Loucy (cell line): ENCODE results near the gene PDE11A.

Experiments
- H2AFZ ChIP-seq: fragments of 200-600 bp; sonication (generic); 2 replicates; pipeline ENCODE4 v1.6.0; 2016; ENCODE audit warnings: antibody characterized with exemption, mild to moderate bottlenecking, low read length, moderate library complexity
- H3F3A ChIP-seq: fragments of 200-600 bp; 2 replicates; pipeline ENCODE4 v1.6.0; 2016; ENCODE audit warnings: antibody characterized with exemption, low read depth, mild to moderate bottlenecking
- H3K27me3 ChIP-seq: fragments of 200-600 bp; sonication (generic); 2 replicates; pipeline ENCODE4 v1.6.1; 2014; ENCODE audit warnings: low read length, mild to moderate bottlenecking; ENCODE audit not compliant: insufficient read depth, poor library complexity, severe bottlenecking
- H3K36me3 ChIP-seq: fragments of 200-600 bp; sonication (generic); 2 replicates; pipeline ENCODE4 v1.6.1; 2016; ENCODE audit warnings: low read length; ENCODE audit not compliant: insufficient read depth
- H3K4me1 ChIP-seq: fragments of 200-600 bp; sonication (generic); 2 replicates; pipeline ENCODE4 v1.5.1; 2014; ENCODE audit warnings: low read length, mild to moderate bottlenecking; ENCODE audit not compliant: insufficient read depth, poor library complexity, severe bottlenecking
- H3K4me2 ChIP-seq: fragments of 200-600 bp; sonication (generic); 2 replicates; pipeline ENCODE4 v1.6.0; 2014; ENCODE audit warnings: antibody characterized with exemption, low read length, low read depth, mild to moderate bottlenecking; ENCODE audit not compliant: poor library complexity, severe bottlenecking
- H3K4me3 ChIP-seq: fragments of 200-600 bp; sonication (generic); 2 replicates; pipeline ENCODE4 v1.5.1; 2014; ENCODE audit warnings: low read length, mild to moderate bottlenecking, mixed read lengths; ENCODE audit not compliant: poor library complexity, severe bottlenecking
- H3K79me2 ChIP-seq: fragments of 200-600 bp; sonication (generic); 2 replicates; pipeline ENCODE4 v1.6.1; 2014; ENCODE audit warnings: low read length; ENCODE audit not compliant: insufficient read depth
- H3K9ac ChIP-seq: fragments of 200-600 bp; sonication (generic); 2 replicates; pipeline ENCODE4 v1.6.0; 2014; ENCODE audit warnings: mild to moderate bottlenecking, low read depth, low read length, moderate library complexity; ENCODE audit not compliant: poor library complexity, severe bottlenecking
- H3K9me2 ChIP-seq: fragments of 200-600 bp; sonication (generic); replicated peaks from 2 replicates; pipeline ENCODE4 v1.6.1; 2016; ENCODE audit warnings: low read depth, low read length, mixed read lengths
- H3K9me3 ChIP-seq: fragments of 200-600 bp; sonication (generic); 2 replicates; pipeline ENCODE4 v1.6.1; 2014; ENCODE audit warnings: mild to moderate bottlenecking, antibody characterized with exemption, low read length, low read depth; ENCODE audit not compliant: insufficient read depth
- H4K20me1 ChIP-seq: fragments of 200-600 bp; sonication (generic); 2 replicates; pipeline ENCODE4 v1.6.0; 2014; ENCODE audit warnings: antibody characterized with exemption, low read length, mild to moderate bottlenecking; ENCODE audit not compliant: insufficient read depth, poor library complexity, severe bottlenecking
- EZH2phosphoT487 ChIP-seq: fragments of 200-600 bp; IDR thresholded peaks from 2 replicates; pipeline ENCODE4 v1.6.1; 2018; ENCODE audit warnings: antibody characterized with exemption, mild to moderate bottlenecking, moderate library complexity, borderline replicate concordance
- TF ChIP-seq, protein P1 (sequence below): fragments of 200-600 bp; sonication (generic); conservative IDR thresholded peaks from 2 replicates; pipeline ENCODE4 v1.5.1; 2014; ENCODE audit warnings: mild to moderate bottlenecking, antibody characterized with exemption, low read length

The PDE11A gene

GRCh38 chr2:177641331-177641730 is 431.2 kb downstream of the PDE11A start:
- no peaks in the 10 kb centered on the region for H3K79me2 ChIP-seq
- no peaks in the 10 kb centered on the region for H3K9me2 ChIP-seq
- no peaks in the 10 kb centered on the region for H3K27me3 ChIP-seq
- no peaks in the 10 kb centered on the region for H3K36me3 ChIP-seq
- no peak overlapping the region for H3K4me2 ChIP-seq
- H2AFZ ChIP-seq = no peak overlapping the region
- H3K4me3 ChIP-seq = no peak overlapping the region
- H3F3A ChIP-seq = no peaks in the 10 kb centered on the region
- H3K4me1 ChIP-seq = peaks cover 21% of the 10 kb centered on the region
- H3K9me3 ChIP-seq = no peaks in the 10 kb centered on the region
- H4K20me1 ChIP-seq = no peaks in the 10 kb centered on the region
- TF ChIP-seq, protein P1, sequence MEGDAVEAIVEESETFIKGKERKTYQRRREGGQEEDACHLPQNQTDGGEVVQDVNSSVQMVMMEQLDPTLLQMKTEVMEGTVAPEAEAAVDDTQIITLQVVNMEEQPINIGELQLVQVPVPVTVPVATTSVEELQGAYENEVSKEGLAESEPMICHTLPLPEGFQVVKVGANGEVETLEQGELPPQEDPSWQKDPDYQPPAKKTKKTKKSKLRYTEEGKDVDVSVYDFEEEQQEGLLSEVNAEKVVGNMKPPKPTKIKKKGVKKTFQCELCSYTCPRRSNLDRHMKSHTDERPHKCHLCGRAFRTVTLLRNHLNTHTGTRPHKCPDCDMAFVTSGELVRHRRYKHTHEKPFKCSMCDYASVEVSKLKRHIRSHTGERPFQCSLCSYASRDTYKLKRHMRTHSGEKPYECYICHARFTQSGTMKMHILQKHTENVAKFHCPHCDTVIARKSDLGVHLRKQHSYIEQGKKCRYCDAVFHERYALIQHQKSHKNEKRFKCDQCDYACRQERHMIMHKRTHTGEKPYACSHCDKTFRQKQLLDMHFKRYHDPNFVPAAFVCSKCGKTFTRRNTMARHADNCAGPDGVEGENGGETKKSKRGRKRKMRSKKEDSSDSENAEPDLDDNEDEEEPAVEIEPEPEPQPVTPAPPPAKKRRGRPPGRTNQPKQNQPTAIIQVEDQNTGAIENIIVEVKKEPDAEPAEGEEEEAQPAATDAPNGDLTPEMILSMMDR = no peak
- no peak for TF ChIP-seq EZH2phosphoT487
- H3K9ac ChIP-seq = no peak overlapping the region

GRCh38 chr2:177640423-177640822 is 432.2 kb downstream of the PDE11A start:
- H3K79me2 ChIP-seq = no peaks in the 10 kb centered on the region
- H3K4me3 ChIP-seq = no peak overlapping the region
- no peaks in the 10 kb centered on the region for H3F3A ChIP-seq
- H3K36me3 ChIP-seq = no peaks in the 10 kb centered on the region
- H3K9me3 ChIP-seq = no peaks in the 10 kb centered on the region
- no peaks in the 10 kb centered on the region for H4K20me1 ChIP-seq
- no peak overlapping the region for H3K4me2 ChIP-seq
- H2AFZ ChIP-seq = no peak overlapping the region
- no peak for TF ChIP-seq EZH2phosphoT487
- H3K9me2 ChIP-seq = no peaks in the 10 kb centered on the region
- H3K4me1 ChIP-seq = peaks cover 21% of the 10 kb centered on the region
- H3K9ac ChIP-seq = no peak overlapping the region
- no peaks in the 10 kb centered on the region for H3K27me3 ChIP-seq

DNA sequence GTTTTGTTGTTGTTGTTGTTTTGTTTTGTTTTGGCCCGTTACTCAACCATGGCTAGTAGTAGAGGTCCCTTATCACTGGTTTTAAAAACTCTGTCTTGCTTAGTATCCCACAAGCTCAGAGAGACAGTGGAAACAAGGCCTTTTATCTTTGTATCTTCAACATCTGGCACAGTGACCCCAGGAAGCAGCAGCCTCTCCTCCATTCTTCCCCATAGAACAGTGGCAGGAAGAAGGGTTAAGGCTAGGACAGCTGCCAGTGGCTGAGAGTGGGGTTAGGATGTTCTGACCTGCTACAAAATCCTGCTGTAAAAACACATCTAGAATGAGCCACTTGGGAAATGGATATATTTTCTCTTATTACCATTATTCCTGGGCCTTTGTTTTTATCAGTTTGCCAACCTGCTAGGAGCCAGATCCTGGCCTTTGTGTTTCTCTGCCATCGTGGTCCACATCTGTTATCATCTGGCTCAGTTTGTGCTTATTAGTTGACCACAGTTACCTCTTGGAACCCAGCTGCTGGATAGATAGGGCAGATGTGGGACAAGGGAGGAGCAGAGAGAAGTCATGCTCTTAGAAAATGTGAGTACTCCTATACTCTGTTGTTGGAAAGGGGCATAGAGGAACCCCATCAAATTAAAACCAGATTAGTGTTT is 433.2 kb downstream of the PDE11A start:
- Histone ChIP-seq H3K9me3 (no peaks in the 10 kb centered on the region), H3K9me2 (no peaks in the 10 kb centered on the region), H2AFZ (no peak overlapping the region), H3K4me1 (peaks cover 31% of the 10 kb centered on the region), H3K36me3 (no peaks in the 10 kb centered on the region), H4K20me1 (no peaks in the 10 kb centered on the region), H3K27me3 (no peaks in the 10 kb centered on the region), H3F3A (no peaks in the 10 kb centered on the region), H3K4me3 (no peak overlapping the region), H3K9ac (no peak overlapping the region), H3K4me2 (peak overlapping the region; percentile 10), H3K79me2 (no peaks in the 10 kb centered on the region)
- TF ChIP-seq, protein P1 = no peak
- no peak for TF ChIP-seq EZH2phosphoT487

DNA sequence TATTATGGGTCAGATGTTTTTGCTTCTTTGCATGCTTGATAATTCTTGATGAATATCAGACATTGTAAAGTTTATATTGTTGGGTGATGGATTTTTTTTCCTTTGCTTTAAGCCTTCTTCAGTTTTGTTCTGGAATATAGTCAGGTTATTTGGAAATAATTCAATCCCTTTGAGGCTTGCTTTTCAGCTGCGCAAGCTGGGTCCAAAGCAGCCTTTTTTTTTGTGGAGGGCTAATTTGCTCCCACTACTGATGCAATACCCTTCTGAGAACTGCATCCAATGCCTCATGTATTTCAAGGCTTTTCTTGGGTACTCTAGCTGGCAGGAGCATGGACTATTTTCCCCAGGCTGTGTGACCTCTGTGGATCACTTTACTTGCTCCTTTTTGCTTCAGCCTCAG is 434.1 kb downstream of the PDE11A start:
- no peaks in the 10 kb centered on the region for H3K79me2 ChIP-seq
- no peaks in the 10 kb centered on the region for H3F3A ChIP-seq
- H3K9ac ChIP-seq = no peak overlapping the region
- no peaks in the 10 kb centered on the region for H3K9me3 ChIP-seq
- H3K36me3 ChIP-seq = no peaks in the 10 kb centered on the region
- H3K4me1 ChIP-seq = peaks cover 38% of the 10 kb centered on the region
- H3K9me2 ChIP-seq = no peaks in the 10 kb centered on the region
- no peak overlapping the region for H3K4me3 ChIP-seq
- no peak for TF ChIP-seq EZH2phosphoT487
- TF ChIP-seq, protein P1 = no peak
- no peaks in the 10 kb centered on the region for H3K27me3 ChIP-seq
- H4K20me1 ChIP-seq = no peaks in the 10 kb centered on the region
- no peak overlapping the region for H3K4me2 ChIP-seq
- no peak overlapping the region; the same call in 1 of the 2 replicates for H2AFZ ChIP-seq
